Calu3 (cell line): ENCODE results near the gene SORBS2. TPM values are rescaled to one million over a fixed set of nuclear protein-coding genes. Genes with fewer than 3 reads are reported as not detected.

Source experiments
- BruUV-seq: library from RNA; stranded (reverse); fragments of 400-500 nt; replicated peaks from 2 replicates; lab custom pipeline; 2021; lab: Mats Ljungman, UMichigan
- CTCF ChIA-PET: fragments of 300-600 bp; sonication (Branson Sonifier 250); formaldehyde crosslinking; loops from one replicate; lab custom pipeline; 2022; ENCODE audit warnings: antibody characterized with exemption; lab: Charles Lee
- DNase-seq: peaks from one replicate; pipeline ENCODE4 v3.0.0; 2022
- H3K27ac Mint-ChIP-seq: one replicate; pipeline ENCODE4 v1.8.0; 2022; ENCODE audit warnings: mixed read lengths; ENCODE audit not compliant: unreplicated experiment
- H3K27me3 Mint-ChIP-seq: one replicate; pipeline ENCODE4 v1.8.0; 2022; ENCODE audit warnings: mixed read lengths; ENCODE audit not compliant: unreplicated experiment
- H3K36me3 Mint-ChIP-seq: one replicate; pipeline ENCODE4 v1.8.0; 2022; ENCODE audit warnings: mild to moderate bottlenecking, moderate library complexity, mixed read lengths; ENCODE audit not compliant: insufficient read depth, unreplicated experiment
- H3K4me1 Mint-ChIP-seq: one replicate; pipeline ENCODE4 v1.8.0; 2022; ENCODE audit warnings: mild to moderate bottlenecking, low read depth, mixed read lengths; ENCODE audit not compliant: unreplicated experiment
- H3K4me3 Mint-ChIP-seq: one replicate; pipeline ENCODE4 v1.8.0; 2022; ENCODE audit warnings: mild to moderate bottlenecking, low read depth, moderate library complexity, mixed read lengths; ENCODE audit not compliant: unreplicated experiment
- H3K9me3 Mint-ChIP-seq: one replicate; pipeline ENCODE4 v1.8.0; 2022; ENCODE audit warnings: low read depth, mixed read lengths; ENCODE audit not compliant: unreplicated experiment
- CTCF ChIP-seq: fragments of 200-600 bp; IDR thresholded peaks from one replicate; pipeline ENCODE4 v1.8.0; 2022; ENCODE audit warnings: antibody characterized with exemption; ENCODE audit not compliant: unreplicated experiment
- intact Hi-C: fragments of 100-400 bp; cut with micrococcal nuclease; formaldehyde crosslinking; loops from one replicate; pipeline ENCODE4 v1.10.0; 2022; ENCODE audit not compliant: unreplicated experiment
- total RNA-seq: library from RNA; stranded (reverse); gene quantifications from 2 replicates; pipeline ENCODE4 v1.2.3, GENCODE V29; 2022

Gene SORBS2
- total RNA-seq, 1 experiment from 2014 or later = 52.8 TPM

DNA sequence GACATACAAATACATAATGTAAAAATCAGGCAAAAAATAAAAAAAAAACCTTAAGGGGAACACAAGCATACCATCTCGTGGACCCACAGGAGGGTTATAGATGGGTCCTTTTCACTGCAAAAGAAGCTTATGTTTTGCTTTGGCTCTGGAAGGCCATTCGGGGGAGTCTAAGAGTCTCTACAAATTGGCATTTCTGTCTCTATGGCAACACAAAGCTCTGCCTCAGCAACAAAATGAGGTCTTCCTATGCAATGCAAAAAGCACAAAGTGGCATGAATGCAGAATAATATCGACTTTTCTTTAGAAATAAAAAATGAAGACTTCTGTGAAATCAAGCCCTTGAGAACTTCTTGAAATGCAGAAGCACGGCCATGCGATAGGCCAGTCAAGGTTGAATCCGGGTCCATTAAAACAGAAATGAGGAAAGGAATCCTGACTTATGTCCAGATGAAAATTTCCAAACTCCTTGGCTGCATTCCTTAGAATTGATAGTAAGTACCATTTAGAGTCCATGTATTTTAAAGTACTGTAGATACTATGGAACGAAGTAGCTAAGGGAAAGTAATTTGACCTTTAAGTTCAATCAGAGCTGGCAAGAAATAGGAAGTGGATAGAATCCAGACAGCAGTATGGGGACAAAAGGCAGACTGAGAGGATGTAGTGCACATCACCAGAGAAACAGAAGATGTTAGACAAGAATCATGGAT lies 213.0 kb downstream of the SORBS2 start:
- no peaks in the 10 kb centered on the region for H3K27me3 Mint-ChIP-seq
- no peaks in the 10 kb centered on the region for H3K4me1 Mint-ChIP-seq
- H3K4me3 Mint-ChIP-seq = no peak overlapping the region
- BruUV-seq = no TSS peak
- H3K9me3 Mint-ChIP-seq = no peaks in the 10 kb centered on the region
- DNase-seq = no peak
- CTCF ChIA-PET = no interaction called here
- intact Hi-C loops = loop anchor here (5.0 kb wide), 1 partner anchor 172 kb away; the partner anchor contains the start of gene UFSP2
- TF ChIP-seq CTCF = no peak
- no peak overlapping the region for H3K27ac Mint-ChIP-seq
- peaks cover 5% of the 10 kb centered on the region for H3K36me3 Mint-ChIP-seq

DNA sequence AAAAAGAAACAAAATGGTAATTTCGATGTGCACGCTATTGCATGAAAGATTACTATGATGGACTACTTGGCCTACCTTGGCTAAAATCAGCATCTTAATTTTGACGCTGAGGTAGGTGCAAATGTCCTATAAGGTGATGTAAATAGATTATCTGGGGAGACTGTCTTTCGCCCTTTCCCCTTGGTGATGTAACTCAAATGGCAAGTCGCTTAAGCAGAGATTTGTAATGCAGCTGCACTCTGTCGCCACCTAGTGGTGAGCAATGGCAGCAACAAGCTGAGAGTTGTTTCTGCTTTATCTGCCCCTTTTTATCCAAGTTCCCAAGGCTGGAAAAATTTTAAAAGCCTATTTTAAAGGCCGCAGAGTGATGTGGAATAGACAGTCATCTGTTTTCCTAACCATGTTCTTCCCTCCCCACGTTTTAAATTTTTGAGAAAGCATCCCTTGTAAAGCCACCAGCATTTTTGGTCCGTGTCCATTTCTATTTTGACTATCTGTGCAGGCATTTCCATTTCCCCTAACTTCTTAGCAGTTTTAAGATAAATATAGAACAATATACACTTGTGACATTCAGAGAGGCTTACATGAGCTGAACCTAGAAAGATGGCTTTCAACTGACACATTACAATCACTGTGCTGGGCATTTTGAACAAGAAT lies 214.3 kb downstream of the SORBS2 start:
- Mint-ChIP-seq H3K27ac (no peak overlapping the region), H3K27me3 (no peaks in the 10 kb centered on the region), H3K4me3 (no peak overlapping the region), H3K9me3 (no peaks in the 10 kb centered on the region), H3K36me3 (peaks cover 5% of the 10 kb centered on the region), H3K4me1 (no peaks in the 10 kb centered on the region)
- BruUV-seq = no TSS peak
- TF ChIP-seq CTCF = peak; percentile 82
- peak; percentile 60 for DNase-seq
- CTCF ChIA-PET = interaction anchor here (0.5 to 1.4 kb wide), 4 partner anchors 11 to 440 kb away, joined by 3 to 4 read pairs (median 3); partner anchors contain the start of gene UFSP2
- intact Hi-C loops = loop anchor here (1.0 to 5.0 kb wide), 2 partner anchors 126 to 170 kb away; partner anchors contain the start of genes CCDC110 and UFSP2

GRCh38 chr4:185592845-185593488 lies 219.0 kb downstream of the SORBS2 start:
- peaks cover 5% of the 10 kb centered on the region for H3K36me3 Mint-ChIP-seq
- CTCF ChIA-PET = no interaction called here
- intact Hi-C loops = no loop called here
- no TSS peak for BruUV-seq
- no peaks in the 10 kb centered on the region for H3K27me3 Mint-ChIP-seq
- no peak for TF ChIP-seq CTCF
- no peak overlapping the region for H3K27ac Mint-ChIP-seq
- no peak for DNase-seq
- H3K4me3 Mint-ChIP-seq = no peak overlapping the region
- H3K4me1 Mint-ChIP-seq = no peaks in the 10 kb centered on the region
- H3K9me3 Mint-ChIP-seq = no peaks in the 10 kb centered on the region

DNA sequence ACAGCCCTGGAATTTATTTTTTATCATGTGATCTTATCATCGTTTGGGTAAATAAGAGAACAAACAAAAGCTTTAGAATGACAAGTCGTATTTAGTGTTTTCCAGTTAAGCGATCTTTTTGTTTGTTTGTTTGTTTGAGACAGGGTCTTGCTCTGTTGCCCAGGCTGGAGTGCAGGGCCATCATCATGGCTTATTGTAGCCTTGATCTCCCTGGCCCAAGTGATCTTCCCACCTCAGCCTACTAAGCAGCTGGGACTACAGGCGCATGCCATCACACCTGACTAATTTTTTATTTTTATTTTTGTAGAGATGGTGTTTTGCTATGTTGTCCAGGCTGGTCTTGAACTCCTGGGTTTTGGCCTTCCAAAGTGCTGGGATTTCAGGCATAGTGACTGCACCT lies 219.6 kb downstream of the SORBS2 start:
- Mint-ChIP-seq H3K27me3 (no peaks in the 10 kb centered on the region), H3K36me3 (peaks cover 5% of the 10 kb centered on the region), H3K27ac (no peak overlapping the region), H3K4me3 (no peak overlapping the region), H3K4me1 (no peaks in the 10 kb centered on the region), H3K9me3 (no peaks in the 10 kb centered on the region)
- TF ChIP-seq CTCF = no peak
- BruUV-seq = no TSS peak
- CTCF ChIA-PET = no interaction called here
- intact Hi-C loops = no loop called here
- DNase-seq = no peak
